Fibroblast of skin of abdomen (primary cell): ENCODE results near the gene TRNAU1AP. TPM values are rescaled to one million over a fixed set of nuclear protein-coding genes. Genes with fewer than 3 reads are reported as not detected.
"Not testable (repeated sequence)": the region's sequence is repeated elsewhere in the genome, so short reads cannot be mapped to it uniquely, and the experiment has no call there.

Experiments used
- DNase-seq: peaks from one replicate; pipeline ENCODE4 v3.0.0-alpha.2; 2013
- polyA plus RNA-seq, 2 experiments: library from polyadenylated mRNA; unstranded; fragments of 120-200 nt; gene quantifications; one replicate each; pipeline ENCODE4 v1.2.1, GENCODE V29; 2013; ENCODE audit not compliant: insufficient read length in 2 of 2

Gene TRNAU1AP
- polyA plus RNA-seq (2013, experiment 1 of 2; ENCODE audit: insufficient read length), result 21.1 TPM
- polyA plus RNA-seq (2013, experiment 2 of 2; ENCODE audit: insufficient read length), result 21.7 TPM

DNA sequence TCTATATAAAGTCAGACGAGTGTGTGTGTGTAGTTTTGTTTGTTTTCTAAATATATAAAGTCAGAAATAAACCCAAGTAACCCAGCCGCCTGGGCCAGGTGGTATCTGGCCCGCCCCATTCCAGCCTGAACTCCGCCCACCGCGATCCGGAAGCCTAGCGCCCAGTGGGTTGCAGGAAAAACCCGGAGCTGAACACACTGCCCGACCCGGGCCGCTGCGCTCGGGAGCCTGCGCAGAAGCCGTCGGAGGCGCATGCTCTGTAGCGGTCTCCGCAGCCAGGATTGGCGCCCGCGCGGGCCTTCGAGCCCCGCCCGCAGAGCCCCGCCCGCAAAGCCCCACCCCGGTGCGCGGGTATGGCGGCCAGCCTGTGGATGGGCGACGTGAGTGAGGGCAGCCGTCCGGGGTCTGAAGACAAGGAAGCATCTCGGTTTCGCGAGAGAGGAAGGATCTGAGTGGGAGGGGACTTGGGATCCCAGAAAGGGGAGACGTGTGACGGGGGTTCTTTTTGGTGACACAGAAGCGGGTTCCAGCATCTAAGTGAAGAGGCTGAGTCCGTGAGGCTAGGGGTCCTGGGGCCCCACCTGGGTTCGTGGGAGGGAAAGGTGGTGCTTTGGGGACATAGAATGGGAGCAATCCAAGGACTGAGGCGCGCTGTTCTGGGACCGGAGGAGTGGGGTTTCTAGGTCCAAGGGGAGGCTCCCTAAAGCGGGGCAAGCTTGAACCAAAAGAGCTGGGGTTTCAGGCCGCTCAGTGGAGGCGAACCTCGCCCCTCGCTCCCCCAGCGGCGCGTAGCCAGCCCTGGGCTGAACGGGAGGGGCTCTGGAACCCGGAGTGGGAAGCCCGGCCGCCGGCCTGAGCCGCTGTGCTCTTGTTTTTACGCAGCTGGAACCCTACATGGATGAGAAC lies at the start of gene TRNAU1AP:
TRNAU1AP (plus strand) TSS at position 328 of the 906 bp plus-strand sequence; CDS start at position 354, 26 bp downstream.
- DNase-seq, result peak; percentile 95

DNA sequence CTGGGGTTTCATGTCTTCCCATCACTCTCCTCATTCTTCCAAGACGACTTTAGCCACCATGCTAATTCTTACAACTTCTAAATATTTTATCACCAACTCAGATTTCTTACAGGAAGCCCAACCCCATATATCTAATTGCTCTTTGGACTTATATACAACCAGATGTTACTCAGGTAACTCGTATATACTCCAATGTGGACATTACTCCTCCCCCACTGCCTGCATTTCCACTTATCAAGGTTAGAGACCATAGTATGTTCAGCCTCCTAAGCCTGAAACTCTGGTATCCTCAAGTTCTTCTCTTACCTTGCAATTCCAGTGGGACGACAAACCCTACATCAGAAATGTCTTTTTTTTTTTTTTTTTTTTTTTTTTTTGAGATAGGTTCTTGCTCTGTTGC lies 49.8 kb upstream of the TRNAU1AP start:
- DNase-seq, result no peak

DNA sequence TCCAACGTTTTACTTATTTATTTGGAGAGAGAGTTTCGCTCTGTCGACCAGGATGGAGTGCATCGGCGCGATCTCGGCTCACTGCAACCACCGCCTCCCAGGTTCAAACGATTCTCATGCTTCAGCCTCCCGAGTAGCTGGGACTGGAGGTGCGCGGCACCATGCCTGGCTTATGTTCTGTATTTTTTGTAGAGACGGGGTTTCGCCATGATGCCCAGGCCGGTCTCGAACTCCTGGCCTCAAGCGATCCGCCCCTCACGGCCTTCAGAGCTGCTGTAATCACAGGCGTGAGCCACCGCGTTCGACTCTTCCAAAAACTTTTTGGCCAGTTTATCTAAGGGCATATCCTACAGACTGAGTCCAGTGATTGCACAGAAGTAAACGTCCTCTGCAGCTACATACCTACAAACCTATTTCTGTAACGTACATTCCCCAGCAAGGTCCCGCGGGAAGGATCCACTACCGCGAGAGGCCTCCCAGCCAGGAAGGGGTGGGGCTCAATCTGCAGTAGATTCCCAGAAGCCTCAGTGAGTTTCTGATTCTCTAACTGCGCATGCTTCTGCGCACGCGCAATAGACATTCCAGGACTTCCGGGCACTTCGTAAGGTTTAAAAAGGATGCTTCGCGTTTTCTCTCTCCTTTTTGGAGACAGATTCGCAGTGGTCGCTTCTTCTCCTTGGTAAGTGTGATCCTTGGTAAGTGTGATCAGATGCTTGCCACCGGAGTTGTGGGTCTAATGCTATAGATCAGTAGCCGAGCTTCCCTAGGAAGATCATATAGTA lies 47.3 kb upstream of the TRNAU1AP start, which contains the start of gene RCC1:
RCC1 (plus strand) TSS at position 638 of the 782 bp plus-strand sequence. CDS start 23,824 bp downstream, outside the sequence.
- peak; percentile 99 for DNase-seq

DNA sequence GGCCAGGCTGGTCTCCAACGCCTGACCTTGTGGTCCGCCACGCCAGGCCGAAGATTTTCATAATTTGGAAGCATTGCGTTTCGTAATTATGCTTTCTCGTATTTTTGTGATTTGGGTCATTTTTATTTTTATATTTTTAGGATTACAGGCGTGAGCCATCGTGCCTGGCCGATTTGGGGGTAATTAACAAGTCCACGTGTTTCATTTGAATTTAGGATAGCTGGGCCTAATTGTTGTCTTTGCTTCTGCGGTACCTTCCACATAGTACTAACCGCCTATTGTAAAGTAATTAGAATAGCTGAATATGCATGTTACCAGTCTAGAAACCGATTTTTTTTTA lies 46.0 kb upstream of the TRNAU1AP start:
- DNase-seq, result no peak

DNA sequence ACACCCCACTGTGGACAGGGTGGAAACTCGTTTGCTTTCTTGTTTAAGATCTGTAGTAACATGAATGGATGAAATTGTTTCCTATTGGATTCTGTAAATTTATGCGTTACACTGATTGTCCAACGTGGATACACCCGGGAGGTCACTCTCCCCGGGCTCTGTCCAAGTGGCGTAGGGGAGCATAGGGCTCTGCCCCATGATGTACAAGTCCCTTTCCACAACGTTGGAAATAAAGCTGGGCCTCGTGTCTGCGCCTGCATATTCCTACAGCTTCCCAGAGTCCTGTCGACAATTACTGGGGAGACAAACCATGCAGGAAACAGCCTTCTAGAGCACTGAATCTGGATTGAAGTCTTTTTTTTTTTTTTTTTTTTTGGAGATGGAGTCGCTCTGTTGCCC lies 45.6 kb upstream of the TRNAU1AP start:
- DNase-seq, result peak; percentile 31

DNA sequence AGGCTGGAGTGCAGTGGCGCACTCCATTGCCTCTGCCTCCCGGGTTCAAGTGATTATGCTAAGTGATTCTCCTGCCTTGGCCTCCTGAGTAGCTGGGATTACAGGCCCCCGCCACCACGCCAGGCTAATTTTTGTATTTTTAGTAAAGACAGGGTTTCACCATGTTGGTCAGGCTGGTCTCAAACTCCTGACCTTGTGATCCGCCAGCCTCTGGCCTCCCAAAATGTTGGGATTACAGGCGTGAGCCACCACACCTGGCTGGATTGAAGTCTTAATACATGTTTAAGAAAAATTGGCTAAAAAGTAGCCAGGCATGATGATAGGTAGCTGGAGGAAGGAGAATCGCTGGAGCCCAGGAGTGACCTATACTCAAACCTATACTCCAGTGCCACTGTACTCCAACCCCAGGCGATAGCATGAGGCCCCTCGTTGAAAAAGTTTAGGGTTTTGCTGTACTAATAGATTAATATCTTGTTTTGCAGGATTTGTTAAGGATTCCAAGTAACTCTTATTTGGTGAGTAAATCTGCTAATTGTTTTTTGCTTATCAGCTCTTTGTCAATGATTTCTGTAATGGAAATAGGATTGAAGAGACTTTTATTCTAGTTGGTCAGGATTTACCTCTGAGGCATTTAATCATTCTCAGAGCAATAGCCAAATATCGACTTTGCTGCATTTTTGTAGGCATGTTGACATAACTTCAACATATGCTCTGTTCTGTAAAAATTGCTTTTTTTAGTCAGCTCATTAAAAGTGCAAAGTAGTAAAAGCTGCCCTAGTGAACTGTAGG lies 45.0 kb upstream of the TRNAU1AP start:
- DNase-seq, result peak; percentile 4

DNA sequence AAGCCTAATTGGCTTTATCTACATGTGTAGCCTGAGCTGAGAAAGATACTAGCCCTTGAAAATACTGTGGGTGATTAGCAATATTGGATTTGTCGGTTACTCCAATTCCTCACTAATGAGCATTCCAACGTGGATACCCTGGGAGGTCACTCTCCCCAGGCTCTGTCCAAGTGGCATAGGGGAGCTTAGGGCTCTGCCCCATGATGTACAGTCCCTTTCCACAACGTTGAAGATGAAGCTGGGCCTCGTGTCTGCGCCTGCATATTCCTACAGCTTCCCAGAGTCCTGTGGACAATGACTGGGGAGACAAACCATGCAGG lies 44.5 kb upstream of the TRNAU1AP start:
- DNase-seq, result peak; percentile 43

DNA sequence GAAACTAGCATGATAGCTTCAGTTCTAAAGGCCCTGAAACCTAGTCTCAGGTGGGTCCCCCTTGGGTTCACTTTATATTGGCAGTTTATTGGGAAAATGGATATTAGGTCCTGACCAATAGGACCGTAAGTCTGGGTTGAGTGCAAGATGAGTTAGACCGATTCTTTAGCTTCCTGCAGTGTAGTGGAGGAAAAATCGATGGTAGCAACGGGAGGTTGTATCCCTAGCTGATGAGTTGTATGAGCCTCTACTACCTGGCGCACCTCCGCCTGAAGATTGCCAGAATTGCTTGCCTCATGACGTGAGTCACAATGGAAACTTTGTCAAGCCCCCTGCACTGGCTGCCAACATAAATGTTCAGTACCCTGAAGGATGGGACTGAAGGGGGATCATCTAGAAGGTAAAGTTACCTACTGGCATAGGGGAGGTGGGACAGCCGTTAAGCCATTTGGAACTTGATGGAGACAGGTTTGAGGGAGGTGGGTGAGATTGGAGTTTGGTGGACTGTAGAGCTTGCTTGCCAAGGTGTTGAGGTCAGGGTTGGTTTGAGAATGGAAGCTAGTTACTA lies 43.1 kb upstream of the TRNAU1AP start:
- DNase-seq, result peak; percentile 33

DNA sequence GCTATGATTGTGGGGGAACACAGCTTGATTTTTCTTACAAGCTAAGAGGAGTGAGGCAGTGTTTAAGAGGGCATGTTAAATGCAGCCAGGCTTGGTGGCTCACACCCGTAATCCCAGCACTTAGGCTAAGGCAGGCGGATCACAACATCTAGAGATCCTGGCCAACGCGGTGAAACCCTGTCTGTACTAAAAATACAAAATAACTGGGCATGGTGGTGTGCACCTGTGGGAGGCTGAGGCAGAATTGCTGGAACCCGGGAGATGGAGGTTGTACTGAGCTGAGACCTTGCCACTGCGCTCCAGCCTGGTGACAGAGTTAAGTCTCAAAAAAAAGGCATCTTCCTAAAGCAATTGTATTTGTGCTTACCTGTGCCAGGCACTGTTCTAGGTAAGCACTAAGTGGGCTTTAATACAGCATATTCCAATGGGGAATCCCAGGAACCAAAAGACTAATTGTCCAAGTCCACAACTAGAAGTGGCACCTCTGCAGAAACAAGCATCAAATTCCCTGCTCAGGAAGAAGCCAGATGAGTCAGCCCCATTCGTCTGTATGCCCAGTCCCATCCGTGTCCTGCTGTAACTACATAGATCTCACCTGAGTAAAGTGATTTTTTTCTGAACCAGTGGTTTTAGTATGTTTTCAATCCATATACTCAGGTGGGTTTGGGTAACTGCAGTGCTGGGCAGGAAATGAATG lies 42.5 kb upstream of the TRNAU1AP start:
- DNase-seq, result peak; percentile 59

DNA sequence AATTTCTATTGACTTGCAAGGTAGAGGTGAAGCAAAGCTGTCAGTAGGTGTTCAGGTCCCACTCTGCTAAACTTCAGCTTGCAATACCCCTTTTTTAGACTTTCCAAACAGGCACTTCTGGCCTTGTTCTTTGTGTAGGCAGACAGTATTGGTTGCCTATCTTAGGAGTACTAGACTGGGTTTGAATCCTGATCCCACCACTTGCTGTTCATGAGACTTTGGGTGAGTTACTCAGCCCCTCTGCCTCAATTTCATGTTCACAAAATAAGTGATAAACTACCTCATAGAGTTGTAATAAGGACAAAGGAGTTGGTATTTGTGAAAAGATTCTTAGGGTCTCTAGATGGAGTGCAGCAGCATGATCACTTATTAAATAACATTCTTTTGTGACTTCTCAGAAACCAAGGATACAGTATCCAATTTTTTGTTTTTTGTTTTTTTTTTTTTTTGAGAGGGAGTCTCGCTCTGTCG lies 41.9 kb upstream of the TRNAU1AP start:
- DNase-seq, result peak; percentile 53

DNA sequence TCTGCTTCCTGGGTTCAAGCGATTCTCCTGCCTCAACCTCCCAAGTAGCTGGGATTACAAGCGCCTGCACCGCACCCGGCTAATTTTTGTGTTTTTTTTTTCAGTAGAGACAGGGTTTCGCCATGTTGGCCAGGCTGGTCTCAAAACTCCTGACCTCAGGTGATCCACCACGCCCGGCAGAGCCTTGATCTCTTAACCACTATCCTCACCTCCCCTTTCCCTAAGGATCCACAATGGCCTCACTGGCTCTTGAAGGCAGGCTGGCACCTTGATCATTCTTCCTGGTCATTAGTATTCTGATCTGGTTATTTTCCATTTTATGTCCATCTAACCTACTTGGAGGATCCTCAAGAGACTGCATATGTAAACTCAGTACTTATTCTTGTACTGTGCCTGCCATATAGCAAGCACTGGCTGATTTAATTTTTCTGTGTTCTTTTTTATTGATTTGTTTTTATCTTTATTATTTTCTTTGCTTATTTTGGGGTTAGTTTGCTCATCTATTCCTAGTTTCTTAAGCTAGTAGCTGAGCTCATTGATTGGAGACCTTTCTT lies 40.8 kb upstream of the TRNAU1AP start:
- DNase-seq, result peak; percentile 30

DNA sequence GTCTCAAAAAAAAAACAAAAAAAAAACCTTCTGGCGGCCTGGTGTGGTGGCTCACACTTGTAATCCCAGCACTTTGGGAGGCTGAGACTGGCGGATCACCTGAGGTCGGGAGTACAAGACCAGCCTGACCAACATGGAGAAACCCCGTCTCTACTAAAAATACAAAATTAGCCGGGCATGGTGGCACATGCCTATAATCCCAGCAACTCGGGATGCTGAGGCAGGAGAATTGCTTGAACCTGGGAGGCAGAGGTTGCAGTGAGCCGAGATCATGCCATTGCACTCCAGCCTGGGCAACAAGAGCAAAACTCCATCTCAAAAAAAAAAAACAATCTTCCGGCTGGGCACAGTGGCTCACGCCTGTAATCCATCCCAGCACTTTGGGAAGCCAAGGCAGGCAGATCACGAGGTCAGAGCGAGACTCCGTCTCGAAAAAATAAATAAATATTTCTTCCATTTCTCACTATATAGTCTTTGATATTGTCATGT lies 38.4 kb upstream of the TRNAU1AP start:
- not testable (repeated sequence) for DNase-seq

DNA sequence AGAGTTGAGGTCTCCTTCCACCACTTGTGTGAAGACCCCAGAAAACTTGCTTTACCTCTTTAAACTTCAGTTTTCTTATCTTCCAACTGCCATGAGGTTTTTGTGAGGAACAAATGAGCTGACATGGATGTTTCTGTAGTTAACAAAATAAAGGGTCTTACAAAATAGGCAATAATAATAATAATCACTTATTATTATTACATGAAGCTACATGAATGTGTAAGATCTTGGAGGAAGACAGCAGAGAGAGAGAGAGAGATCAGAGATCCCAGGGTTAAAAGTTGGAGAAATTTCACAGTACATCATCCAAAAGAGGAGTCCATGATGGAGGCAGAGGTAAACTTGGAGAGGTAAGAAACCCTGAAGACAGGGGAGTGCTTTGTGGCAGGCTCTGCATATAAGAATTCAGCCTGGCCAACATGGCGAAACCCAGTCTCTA lies 36.3 kb upstream of the TRNAU1AP start:
- DNase-seq, result no peak

DNA sequence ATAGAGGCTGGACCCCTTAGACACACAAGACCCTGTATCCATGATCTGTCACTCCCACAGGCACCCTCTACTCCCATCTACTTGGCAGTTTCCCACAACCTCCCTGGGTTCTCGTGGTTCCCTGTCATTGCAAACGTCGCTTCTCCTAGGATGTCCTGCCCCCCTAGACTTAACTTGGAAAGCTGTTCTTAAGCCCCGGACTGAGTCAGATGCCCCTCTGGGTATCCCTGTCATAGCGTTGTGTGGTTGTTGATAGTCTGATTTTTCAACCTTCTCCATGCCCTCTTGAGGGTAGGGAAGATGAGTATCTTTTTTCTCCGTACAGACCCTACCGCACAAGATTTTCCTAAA lies 35.3 kb upstream of the TRNAU1AP start:
- DNase-seq, result no peak

DNA sequence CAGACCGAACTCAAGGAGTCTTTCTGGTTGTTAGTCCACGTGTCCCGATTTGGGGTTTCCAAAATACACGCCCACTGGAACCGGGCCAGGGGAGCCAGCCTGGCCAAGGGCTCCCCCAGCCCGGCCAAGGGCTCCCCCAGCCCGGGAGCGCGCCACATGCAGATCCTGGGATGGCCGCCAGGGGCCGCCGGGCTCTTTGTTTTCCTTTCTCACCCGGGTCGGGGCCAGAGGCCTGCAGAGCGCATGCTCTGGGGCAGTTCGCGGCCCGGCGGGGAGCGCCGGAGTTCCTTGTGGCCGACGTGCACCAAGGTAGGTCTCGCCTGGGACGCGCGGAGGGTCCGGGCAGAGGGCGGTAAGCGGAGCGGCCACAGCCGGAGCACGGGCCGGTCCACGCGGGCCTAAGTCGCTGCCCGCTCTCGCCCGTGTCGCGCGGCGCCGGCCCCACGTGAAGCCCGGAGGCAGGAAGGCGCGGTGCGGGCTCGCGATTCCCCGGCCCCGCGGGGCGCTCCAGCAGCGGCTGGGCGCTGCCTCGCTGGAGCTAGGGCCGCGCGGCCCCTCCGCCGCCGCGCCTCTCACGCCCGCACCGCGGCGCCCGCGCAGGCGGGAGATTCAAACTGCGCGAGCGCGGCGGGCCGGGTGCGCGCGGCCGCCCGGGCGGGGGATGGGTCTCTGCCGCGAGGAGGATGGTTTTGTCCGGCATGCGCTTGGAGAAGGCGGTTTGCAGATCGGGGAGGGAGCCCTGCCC lies 34.7 kb upstream of the TRNAU1AP start:
- DNase-seq, result peak; percentile 88

DNA sequence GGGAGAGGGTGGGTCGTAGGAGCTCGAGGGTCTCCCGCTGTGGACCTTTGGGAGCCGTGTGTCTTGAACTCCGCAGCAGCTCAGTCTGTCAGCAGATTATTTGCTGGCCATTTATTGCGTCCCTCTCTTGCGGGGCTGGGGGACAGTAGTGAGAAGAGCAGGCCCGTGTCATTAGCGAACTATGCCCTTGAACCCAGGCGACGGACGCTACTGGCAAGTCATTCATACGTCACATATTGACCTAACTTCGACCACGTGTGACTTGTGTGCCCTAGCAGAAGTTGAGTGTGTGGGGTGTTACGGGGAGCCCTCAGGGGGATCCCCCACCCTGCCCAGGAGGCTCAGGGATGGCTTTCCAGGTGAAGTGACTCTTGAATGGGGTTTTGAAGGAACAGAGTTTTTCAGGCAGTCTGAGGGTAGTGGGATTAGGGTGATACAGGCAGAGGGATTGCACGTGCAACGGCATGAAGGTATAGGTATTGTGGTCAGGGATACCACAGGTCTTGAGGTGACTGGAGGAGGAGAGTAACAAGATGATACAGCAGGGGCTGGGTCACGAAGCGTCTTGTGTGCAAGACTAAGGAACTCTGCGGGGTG lies 34.0 kb upstream of the TRNAU1AP start:
- peak; percentile 17 for DNase-seq

DNA sequence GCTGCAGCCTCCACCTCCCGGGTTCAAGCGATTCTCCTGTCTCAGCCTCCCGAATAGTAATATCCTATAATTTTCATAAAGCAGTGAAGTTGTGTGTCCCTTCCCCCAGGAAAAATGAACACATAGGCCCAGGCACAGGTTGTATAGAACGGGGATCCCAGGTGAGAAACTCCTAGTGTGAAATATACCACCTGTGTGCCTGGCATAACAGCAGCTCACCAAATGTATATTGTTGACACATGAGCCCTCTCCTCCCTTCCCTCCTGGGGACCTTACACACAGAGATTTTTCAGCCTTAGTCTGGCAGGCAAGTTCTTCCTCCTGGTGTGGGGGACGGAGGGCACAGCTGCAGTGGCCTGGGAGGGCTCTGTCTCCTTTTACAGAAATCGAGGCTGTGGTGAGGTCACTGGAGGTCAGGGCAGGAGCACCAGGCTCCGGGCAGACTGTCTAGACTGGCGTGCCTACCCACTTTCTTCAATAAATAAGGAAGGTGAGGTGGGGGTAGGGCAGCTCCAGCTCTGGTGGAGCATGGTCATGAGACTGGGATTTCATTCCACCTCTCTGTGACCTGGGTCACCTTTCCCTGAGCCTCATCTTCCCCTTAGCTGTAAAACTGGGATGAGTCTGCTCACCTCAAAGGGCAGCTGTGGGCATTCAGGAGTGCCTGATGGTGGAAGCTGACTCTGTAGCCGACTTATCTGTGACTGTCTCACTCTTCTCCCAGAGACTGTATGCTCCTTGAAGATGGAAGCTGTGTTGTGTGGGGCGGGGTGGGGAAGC lies 32.7 kb upstream of the TRNAU1AP start:
- no peak for DNase-seq

DNA sequence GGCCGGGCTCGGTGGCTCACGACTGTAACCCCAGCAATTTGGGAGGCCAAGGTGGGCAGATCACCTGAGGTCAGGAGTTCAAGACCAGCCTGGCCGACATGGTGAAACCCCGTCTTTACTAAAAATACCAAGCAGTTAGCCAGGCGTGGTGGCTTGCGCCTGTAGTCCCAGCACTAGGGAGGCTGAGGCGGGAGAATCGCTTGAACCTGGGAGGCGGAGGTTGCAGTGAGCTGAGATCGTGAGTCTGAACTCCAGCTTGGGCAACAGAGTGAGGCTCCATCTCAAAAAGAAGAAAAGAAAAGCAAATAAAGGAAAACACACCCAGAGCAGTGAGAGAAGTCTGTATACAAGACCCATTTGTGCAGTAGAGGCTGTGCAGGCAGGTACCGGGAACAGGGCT lies 32.1 kb upstream of the TRNAU1AP start:
- DNase-seq, result not testable (repeated sequence)
